ENCODE results near the gene ST6GALNAC1.

DNA sequence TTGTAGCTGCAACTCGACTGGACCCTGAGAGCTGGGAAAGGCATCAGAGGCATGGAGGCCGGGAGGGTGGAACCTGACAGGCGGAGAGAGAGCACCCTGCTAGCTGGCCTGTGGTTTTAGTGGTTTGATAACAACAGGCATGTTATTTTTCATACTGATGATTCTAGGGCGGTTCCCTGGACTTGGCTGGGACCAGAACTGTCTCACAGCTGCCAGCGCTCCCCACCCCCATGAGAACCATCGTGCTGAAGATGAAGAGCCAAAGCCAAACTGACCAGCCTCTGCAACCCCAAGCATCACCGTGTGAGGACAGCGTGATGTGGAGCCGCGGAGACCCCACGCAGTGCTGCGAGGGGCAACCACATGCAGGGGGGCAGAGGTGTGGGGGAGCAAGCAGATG lies 38.7 kb upstream of the ST6GALNAC1 start:
- TF ChIP-seq, protein P1, sequence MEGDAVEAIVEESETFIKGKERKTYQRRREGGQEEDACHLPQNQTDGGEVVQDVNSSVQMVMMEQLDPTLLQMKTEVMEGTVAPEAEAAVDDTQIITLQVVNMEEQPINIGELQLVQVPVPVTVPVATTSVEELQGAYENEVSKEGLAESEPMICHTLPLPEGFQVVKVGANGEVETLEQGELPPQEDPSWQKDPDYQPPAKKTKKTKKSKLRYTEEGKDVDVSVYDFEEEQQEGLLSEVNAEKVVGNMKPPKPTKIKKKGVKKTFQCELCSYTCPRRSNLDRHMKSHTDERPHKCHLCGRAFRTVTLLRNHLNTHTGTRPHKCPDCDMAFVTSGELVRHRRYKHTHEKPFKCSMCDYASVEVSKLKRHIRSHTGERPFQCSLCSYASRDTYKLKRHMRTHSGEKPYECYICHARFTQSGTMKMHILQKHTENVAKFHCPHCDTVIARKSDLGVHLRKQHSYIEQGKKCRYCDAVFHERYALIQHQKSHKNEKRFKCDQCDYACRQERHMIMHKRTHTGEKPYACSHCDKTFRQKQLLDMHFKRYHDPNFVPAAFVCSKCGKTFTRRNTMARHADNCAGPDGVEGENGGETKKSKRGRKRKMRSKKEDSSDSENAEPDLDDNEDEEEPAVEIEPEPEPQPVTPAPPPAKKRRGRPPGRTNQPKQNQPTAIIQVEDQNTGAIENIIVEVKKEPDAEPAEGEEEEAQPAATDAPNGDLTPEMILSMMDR (IDR thresholded peaks at IDR 0.05) = no peak
- no peak for TF ChIP-seq ZFX (IDR thresholded peaks at IDR 0.05; ENCODE audit: borderline replicate concordance)
